Measurements from ENCODE around the gene BPGM.
"Not testable (repeated sequence)": the region's sequence is repeated elsewhere in the genome, so short reads cannot be mapped to it uniquely, and the experiment has no call there.

Gene BPGM

DNA sequence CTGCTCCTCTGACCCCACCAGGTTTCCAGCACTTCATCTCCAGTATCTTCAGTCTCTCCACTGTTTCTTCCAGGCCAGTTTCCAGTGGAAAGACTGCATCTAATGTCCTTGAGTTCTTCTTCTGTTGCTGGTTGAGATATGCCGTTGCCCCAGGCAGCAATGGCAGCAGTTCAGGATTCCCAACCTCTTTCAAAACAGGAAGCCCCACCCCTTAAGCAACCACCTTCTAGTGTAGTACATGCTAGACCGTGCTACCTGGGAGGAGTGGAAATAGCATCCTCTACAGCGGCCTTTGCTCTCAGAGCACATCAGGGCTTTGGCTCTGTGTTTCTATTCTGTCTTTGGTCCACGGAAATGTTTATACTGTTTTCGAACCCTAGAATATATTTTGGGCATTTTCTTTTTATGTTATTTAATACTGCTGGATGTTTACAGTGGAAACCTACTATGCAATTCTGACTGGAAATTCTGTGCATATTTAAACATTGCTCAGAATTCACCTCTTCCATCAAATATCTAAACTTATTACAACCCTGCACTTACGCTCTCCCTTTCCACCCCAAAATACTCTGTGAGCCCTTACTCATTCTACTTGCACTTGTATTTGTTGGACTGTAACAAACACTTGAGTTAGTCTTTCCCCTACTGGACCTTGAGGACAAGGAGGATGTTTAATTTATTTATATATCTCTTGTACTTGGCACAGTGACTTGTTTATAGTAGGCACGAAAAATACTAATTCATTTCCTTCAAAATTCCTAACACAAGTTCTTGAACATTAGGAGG, 8.5 kb upstream of the BPGM start:
- no peak overlapping the region for H3K27ac ChIP-seq
- TF ChIP-seq, protein P1, sequence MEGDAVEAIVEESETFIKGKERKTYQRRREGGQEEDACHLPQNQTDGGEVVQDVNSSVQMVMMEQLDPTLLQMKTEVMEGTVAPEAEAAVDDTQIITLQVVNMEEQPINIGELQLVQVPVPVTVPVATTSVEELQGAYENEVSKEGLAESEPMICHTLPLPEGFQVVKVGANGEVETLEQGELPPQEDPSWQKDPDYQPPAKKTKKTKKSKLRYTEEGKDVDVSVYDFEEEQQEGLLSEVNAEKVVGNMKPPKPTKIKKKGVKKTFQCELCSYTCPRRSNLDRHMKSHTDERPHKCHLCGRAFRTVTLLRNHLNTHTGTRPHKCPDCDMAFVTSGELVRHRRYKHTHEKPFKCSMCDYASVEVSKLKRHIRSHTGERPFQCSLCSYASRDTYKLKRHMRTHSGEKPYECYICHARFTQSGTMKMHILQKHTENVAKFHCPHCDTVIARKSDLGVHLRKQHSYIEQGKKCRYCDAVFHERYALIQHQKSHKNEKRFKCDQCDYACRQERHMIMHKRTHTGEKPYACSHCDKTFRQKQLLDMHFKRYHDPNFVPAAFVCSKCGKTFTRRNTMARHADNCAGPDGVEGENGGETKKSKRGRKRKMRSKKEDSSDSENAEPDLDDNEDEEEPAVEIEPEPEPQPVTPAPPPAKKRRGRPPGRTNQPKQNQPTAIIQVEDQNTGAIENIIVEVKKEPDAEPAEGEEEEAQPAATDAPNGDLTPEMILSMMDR (conservative IDR thresholded peaks at IDR 0.05; ENCODE audit: low read depth), result no peak
- ChIA-PET POLR2A (ENCODE audit: low non-redundant PET) (no interaction called here), CTCF (no interaction called here)
- peak; percentile 46 for DNase-seq (ENCODE audit: low spot score)

DNA sequence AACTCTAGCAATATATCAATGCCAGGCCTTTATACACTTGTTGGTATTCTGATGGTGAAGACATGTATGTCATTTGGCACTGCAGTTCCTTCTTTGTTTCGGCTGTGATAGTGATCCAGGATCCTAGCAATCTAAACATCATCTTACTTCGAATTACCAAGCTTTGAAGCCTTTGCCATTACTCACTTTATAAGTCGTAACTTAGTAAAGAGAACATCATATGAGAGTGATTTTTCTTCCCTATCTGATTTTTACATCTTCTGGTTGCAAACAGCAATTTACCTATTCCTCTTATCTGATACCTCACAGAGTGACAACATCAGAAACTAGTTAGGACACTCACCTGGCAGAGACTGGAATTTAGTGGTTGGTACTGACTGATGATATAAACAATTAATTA, 7.6 kb upstream of the BPGM start:
- TF ChIP-seq, protein P1 (conservative IDR thresholded peaks at IDR 0.05; ENCODE audit: low read depth), result no peak
- ChIA-PET POLR2A (ENCODE audit: low non-redundant PET) (no interaction called here), CTCF (interaction anchor here (0.6 kb wide), 1 partner anchor 13 kb away, joined by 3 read pairs; no protein-coding TSS in a partner anchor)
- DNase-seq (ENCODE audit: low spot score), result no peak
- no peak overlapping the region for H3K27ac ChIP-seq

DNA sequence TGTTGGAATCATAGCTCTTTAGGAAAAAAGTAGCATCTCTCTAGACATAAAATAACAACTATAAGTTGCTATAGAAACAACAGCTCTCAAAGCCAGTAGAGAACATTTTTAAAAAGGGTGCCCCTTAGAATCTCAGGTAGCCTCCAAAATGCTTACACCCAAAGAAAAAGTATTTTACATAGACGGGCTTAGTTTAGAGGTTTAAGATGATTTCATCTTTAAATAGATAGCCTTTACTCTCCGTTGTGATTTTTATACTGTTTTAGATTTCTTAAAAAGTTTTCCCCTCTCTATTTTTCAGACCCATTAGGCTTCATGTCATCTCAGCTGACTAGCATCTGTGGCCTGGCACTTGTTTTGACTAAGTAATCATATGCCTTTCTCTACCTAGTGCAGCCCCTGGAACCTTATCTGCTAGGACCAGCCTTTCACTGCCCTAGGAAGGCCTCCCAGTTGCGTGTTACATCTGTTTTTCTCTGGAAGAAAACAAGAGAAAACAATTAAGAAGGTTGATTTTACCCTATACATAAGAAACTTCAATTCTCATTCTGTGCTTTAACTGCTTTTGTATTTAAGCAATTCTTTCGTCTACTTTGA, 6.9 kb upstream of the BPGM start:
- CTCF ChIA-PET, result interaction anchor here (0.6 kb wide), 1 partner anchor 13 kb away, joined by 3 read pairs; no protein-coding TSS in a partner anchor
- TF ChIP-seq, protein P1 (conservative IDR thresholded peaks at IDR 0.05; ENCODE audit: low read depth), result no peak

DNA sequence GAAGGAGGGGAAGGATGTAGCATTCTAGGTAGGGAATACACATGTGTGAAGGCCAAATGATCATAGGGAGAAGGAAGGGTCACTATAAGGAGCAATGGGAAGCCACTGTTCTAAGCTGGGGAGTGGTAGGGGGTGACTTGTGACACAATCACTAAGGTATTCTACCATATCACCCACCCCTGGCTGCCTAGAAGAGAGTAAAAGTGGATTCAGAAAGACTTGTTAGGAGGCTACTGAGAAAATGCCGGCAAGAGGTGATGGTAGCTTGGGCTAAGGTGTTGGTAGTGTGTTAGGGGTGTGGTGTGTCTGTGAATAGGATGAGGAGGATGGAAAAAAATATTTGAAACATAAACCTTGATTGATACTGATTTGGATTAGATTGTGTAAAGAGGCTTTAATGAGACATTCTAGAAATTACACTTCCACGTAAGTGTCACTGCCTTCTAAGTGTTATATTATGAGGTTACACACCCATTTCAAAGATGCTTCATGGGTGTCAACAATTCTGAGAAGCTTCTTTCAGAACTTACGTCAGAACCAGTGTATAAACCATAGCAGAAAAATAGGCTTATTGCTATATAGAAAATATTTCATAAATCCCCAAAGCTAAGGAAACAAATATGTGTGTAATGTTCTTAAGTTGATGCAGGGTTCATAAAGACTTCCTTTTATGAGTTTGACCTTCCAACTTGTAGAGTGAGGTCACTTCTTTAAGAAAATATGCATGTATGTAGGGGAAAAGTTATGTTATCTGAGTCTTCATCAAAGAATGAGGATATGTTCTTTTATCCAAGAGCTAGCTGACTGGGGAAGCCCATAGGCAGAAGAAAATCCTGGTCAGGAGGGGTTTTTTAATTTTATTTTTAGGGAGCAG, 5.6 kb upstream of the BPGM start:
- ChIA-PET POLR2A (ENCODE audit: low non-redundant PET) (no interaction called here), CTCF (no interaction called here)
- TF ChIP-seq, protein P1 (conservative IDR thresholded peaks at IDR 0.05; ENCODE audit: low read depth), result no peak
- no peak for DNase-seq (ENCODE audit: low spot score)
- H3K27ac ChIP-seq, result no peak overlapping the region

More for the DNA sequence above, 6.9 kb upstream of the BPGM start:
- H3K27ac ChIP-seq, result no peak overlapping the region
- POLR2A ChIA-PET (ENCODE audit: low non-redundant PET), result no interaction called here
- DNase-seq (ENCODE audit: low spot score), result no peak

DNA sequence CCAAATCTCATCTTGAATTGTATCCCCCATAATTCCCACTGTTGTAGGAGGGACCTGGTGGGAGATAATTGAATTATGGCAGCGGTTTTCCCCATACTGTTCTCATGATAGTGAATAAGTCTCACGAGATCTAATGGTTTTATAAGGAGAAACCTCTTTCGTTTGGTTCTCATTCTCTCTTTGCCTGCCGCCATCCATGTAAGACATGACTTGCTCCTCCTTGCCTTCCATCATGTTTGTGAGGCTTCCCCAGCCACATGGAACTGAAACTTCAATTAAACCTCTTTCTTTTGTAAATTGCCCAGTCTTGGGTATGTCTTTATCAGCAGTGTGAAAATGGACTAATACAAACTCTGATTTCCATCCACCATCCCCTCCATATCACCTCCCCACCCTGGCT, 4.7 kb upstream of the BPGM start:
- CTCF ChIA-PET; H3K27ac ChIP-seq; POLR2A ChIA-PET (ENCODE audit: low non-redundant PET); DNase-seq (ENCODE audit: low spot score): not testable (repeated sequence)

DNA sequence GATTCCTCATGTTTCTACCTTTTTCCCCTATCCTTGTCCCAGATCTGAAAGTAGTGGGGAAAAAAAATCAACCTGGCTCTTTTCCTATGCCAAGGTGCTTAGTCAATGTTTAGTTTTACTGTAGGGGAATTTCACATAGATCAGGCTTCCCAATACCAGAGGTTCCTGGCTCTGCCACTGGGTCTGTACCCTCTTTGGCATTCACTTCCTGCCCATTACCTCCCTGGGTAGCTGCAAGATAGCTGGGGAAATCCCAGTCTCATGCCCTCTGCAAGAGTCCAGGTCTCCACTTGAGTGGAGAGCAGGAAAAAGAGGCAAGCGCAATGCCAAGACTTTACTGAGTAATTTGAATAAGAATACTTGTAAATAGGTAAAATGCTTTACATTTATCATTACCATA, 3.5 kb upstream of the BPGM start:
- DNase-seq (ENCODE audit: low spot score), result no peak
- no peak overlapping the region for H3K27ac ChIP-seq

More for the DNA sequence above, 3.5 kb upstream of the BPGM start:
- ChIA-PET CTCF (no interaction called here), POLR2A (ENCODE audit: low non-redundant PET) (no interaction called here)
- TF ChIP-seq, protein P1 (conservative IDR thresholded peaks at IDR 0.05; ENCODE audit: low read depth), result no peak
